Activated naive CD4-positive, alpha-beta T cell treated with anti-CD3 and anti-CD28 coated beads, Interleukin-2, amount 10 ng/mL, durations not matched to agents 7 days and 5 days (primary cell): ENCODE data around the gene PEX10.
A peak's percentile ranks its signal among the peaks of the same experiment; 100 is the strongest.

ENCODE experiments used
- CTCF ChIA-PET: fragments of 350-600 bp; sonication (Branson Sonifier 250); formaldehyde crosslinking; loops from one replicate; lab custom pipeline; 2021; ENCODE audit warnings: antibody characterized with exemption; lab: Charles Lee
- DNase-seq: peaks from one replicate; pipeline ENCODE4 v3.0.0-alpha.2; 2020
- H3K27ac Mint-ChIP-seq: one replicate; pipeline ENCODE4 v1.8.0; 2021; ENCODE audit warnings: mild to moderate bottlenecking, moderate library complexity, mixed read lengths
- H3K27me3 Mint-ChIP-seq: one replicate; pipeline ENCODE4 v1.8.0; 2021; ENCODE audit warnings: mild to moderate bottlenecking, mixed read lengths
- H3K36me3 Mint-ChIP-seq: one replicate; pipeline ENCODE4 v1.8.0; 2021; ENCODE audit warnings: mixed read lengths
- H3K4me1 Mint-ChIP-seq: one replicate; pipeline ENCODE4 v1.8.0; 2021; ENCODE audit warnings: mixed read lengths
- H3K4me3 Mint-ChIP-seq: one replicate; pipeline ENCODE4 v1.8.0; 2021; ENCODE audit warnings: mild to moderate bottlenecking, moderate library complexity, mixed read lengths
- H3K9me3 Mint-ChIP-seq: one replicate; pipeline ENCODE4 v1.8.0; 2021; ENCODE audit warnings: mixed read lengths

The PEX10 gene

DNA sequence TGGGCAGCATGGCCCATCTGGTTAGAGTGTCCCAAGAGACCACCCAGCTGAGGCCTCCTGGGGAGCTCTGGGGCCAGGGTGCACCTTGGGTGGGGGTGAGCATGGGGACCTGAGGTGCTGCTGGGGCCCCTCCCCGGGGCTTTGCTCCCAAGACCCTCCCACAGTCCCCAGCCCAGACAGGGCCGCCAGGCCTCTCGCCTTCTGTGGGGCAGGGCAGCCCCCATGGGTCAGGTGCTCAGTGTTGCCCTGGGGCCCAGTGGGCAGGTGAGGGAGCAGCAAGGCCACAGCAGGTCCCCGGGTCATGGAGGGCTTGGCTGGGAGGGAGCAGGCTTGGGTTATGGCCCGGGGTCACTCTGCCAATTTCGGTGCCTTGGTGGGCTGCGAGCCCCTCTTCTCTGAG lies 24.5 kb upstream of the PEX10 start:
- DNase-seq: no peak
- Mint-ChIP-seq H3K4me3 (no peak overlapping the region), H3K9me3 (no peaks in the 10 kb centered on the region), H3K36me3 (no peaks in the 10 kb centered on the region), H3K27ac (no peak overlapping the region), H3K4me1 (no peaks in the 10 kb centered on the region), H3K27me3 (peaks cover 29% of the 10 kb centered on the region)
- CTCF ChIA-PET: no interaction called here

DNA sequence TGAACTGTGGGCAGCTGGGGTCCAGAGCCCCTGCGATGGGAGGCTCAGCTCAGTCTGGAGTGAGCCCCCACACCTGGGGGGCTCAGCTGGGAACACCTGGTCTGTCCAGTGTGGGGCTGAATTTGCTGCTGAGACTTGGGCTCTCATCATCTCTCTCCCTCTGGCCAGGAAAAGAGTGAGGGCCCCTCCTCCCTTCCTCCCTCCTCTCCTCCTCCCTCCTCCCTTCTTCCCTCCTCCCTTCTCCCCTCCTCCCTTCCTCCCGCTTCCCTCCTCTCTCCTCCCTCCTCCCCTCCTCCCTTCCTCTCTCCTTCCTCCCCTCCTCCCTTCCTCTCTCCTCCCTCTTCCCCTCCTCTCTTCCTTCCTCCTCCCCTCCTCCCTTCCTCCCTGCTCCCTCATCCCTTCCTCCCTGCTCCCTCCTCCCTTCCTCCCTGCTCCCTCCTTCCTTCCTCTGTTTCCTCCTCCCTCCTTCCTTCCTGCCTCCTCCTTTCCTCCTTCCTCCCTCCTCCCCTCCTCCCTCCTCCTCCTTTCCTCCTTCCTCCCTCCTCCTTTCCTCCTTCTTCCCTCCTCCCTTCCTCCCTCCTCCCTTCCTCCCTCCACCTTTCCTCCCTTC lies 23.5 kb upstream of the PEX10 start:
- no peak overlapping the region for H3K4me3 Mint-ChIP-seq
- no peak for DNase-seq
- no peaks in the 10 kb centered on the region for H3K9me3 Mint-ChIP-seq
- no peak overlapping the region for H3K27ac Mint-ChIP-seq
- peaks cover 19% of the 10 kb centered on the region for H3K27me3 Mint-ChIP-seq
- no peaks in the 10 kb centered on the region for H3K4me1 Mint-ChIP-seq
- H3K36me3 Mint-ChIP-seq: no peaks in the 10 kb centered on the region
- CTCF ChIA-PET: interaction anchor here (0.7 kb wide), 1 partner anchor 125 kb away, joined by 4 read pairs; no protein-coding TSS in a partner anchor

DNA sequence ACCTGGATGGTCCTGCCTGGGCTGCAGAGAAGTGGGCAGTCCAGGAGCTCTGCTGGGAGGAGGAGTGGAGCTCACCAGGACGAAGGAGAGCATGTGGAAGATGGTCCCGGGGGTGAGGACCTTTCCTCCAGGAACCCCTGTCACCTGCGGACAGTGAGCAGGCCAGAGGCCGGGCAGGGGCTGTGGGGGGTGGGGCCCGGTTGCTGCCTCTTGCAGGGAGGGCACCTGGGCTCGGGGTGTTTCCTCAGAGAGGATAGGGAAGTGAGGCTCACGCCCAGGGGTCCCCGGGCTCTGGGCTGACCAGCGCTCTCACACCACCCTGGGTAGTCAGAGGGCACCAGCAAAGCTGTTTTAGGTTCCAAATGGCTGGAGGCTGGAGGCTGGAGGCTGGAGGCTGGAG lies 22.7 kb upstream of the PEX10 start:
- H3K4me1 Mint-ChIP-seq: no peaks in the 10 kb centered on the region
- H3K4me3 Mint-ChIP-seq: no peak overlapping the region
- no peak for DNase-seq
- CTCF ChIA-PET: interaction anchor here (0.7 kb wide), 1 partner anchor 125 kb away, joined by 4 read pairs; no protein-coding TSS in a partner anchor
- H3K36me3 Mint-ChIP-seq: no peaks in the 10 kb centered on the region
- peak overlapping the region; percentile 80 for H3K27ac Mint-ChIP-seq
- peaks cover 26% of the 10 kb centered on the region for H3K27me3 Mint-ChIP-seq
- peaks cover 2% of the 10 kb centered on the region for H3K9me3 Mint-ChIP-seq

DNA sequence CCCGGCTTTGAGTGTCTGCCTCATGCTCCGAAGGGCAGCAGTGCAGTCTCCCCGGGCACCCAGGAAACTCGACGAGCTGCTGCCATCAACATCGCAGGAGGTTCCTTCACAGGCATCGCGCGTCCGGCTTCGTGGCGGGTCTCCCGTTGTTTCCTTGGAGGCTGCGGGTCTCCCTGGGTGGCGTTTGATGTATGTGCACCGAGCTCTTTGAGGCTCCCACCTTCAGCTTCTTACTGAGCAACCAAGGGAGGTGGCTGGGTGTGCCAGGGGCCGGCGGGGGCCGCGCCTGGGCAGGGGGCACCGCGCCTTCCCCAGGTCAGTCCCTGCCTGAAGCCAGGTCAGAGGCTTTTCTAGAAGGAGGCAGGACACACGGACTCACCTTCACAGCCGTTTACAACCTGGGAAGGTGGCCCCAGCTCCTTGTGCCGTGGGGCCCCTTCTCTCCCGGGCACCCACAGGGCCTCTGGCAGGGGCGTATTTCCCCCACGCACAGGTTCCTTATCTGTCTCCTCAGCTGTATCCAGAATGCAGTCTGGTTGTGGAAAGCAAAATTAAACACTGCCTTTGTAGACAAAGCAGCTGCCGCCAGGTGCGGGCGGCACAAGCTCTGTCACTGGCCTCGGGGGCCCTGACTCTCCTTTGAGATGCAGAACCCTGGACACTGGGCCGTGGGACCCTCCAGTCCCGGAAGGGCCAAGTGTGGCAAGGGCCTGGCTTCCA lies 21.7 kb upstream of the PEX10 start:
- peaks cover 5% of the 10 kb centered on the region for H3K9me3 Mint-ChIP-seq
- H3K4me1 Mint-ChIP-seq: no peaks in the 10 kb centered on the region
- no peaks in the 10 kb centered on the region for H3K36me3 Mint-ChIP-seq
- no peak overlapping the region for H3K4me3 Mint-ChIP-seq
- no peak for DNase-seq
- CTCF ChIA-PET: no interaction called here
- peaks cover 29% of the 10 kb centered on the region for H3K27me3 Mint-ChIP-seq
- no peak overlapping the region for H3K27ac Mint-ChIP-seq

DNA sequence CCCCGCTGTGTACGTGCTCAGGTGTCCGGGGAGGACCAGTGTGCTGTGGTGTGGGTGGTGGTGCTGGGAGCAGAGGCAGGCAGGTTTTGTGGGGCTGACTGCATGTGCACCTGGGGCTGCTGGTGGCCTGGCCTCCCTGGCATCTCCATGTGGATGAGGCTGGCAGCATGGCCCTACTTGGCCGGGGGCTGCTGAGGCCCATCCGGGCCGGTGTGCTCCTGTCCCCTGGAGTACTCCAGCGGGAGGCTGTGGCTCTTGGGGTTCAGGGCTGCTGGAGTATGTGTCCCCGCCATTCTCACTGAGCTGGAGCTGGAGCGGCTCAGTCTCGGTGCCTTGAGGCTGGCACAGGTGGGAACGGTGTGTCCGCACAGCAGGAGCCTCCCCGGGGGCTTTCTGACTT lies 20.8 kb upstream of the PEX10 start:
- H3K27me3 Mint-ChIP-seq: peaks cover 29% of the 10 kb centered on the region
- H3K4me3 Mint-ChIP-seq: no peak overlapping the region
- H3K27ac Mint-ChIP-seq: no peak overlapping the region
- CTCF ChIA-PET: no interaction called here
- DNase-seq: no peak
- H3K9me3 Mint-ChIP-seq: peaks cover 5% of the 10 kb centered on the region
- no peaks in the 10 kb centered on the region for H3K36me3 Mint-ChIP-seq
- no peaks in the 10 kb centered on the region for H3K4me1 Mint-ChIP-seq

DNA sequence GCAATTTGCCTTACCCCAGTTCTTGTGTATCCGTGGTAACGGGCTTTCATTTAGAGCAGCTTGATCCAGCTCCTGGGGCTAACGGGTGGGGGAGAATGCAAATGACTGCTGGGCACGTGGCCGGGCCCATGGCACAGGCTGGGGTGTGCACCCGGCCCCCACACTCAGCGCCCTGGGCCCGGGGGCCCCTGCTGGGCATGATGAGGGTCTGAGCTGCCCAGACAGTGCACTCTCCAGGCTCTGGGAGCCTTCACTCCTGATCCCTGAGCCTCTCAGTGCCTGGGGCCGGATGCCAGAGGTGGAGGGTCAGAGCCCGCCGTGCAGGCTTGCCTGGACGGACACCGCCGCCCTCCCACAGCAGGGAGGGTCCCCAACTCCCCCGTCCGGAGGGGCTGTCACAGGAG lies 20.1 kb upstream of the PEX10 start:
- CTCF ChIA-PET: no interaction called here
- Mint-ChIP-seq H3K4me1 (no peaks in the 10 kb centered on the region), H3K36me3 (no peaks in the 10 kb centered on the region), H3K4me3 (no peak overlapping the region), H3K9me3 (peaks cover 5% of the 10 kb centered on the region), H3K27me3 (peaks cover 28% of the 10 kb centered on the region), H3K27ac (no peak overlapping the region)
- DNase-seq: no peak

DNA sequence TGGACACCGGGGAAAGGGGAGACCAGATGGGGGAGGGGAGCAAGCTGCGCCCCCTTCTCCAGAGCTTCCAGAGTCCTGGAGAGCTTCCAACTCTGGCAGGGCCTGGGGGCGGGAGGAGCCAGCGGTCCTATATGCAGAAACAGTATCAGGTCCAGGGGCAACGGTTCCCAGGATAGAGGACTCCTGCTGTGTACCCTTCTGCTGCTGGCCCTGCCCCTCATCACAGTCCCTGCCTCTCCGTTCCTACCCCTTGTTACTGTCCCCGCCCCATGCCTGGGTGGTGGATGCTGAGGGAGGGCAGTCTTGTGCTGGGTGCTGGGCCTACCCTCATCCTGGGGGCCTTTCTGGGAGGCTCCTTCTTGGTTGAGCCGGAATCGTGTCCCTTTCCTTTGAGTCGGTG lies 19.2 kb upstream of the PEX10 start:
- Mint-ChIP-seq H3K27me3 (peaks cover 25% of the 10 kb centered on the region), H3K36me3 (no peaks in the 10 kb centered on the region), H3K4me3 (no peak overlapping the region), H3K9me3 (peaks cover 5% of the 10 kb centered on the region), H3K27ac (no peak overlapping the region), H3K4me1 (no peaks in the 10 kb centered on the region)
- DNase-seq: no peak
- CTCF ChIA-PET: no interaction called here

DNA sequence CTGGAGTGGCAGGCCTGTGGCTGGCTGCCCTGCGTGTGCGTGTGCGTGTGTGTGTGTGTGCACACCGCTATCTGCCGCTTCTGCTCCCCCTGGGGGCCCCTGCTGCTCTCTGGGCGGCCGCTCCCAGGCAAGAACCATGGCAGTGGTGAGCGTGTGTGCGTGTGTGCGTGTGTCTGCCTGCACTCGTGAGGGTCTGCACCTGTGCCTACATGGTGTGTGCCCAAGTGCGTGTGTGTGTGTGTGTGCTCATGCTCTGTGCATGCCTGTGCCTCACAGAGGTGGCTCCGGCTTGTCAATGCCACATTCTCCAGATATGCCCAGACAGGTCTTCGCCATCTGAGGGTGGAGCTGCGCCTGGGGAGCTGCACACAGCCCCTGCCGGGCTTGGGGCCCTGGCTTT lies 18.7 kb upstream of the PEX10 start:
- Mint-ChIP-seq H3K27me3 (peaks cover 25% of the 10 kb centered on the region), H3K36me3 (no peaks in the 10 kb centered on the region), H3K27ac (no peak overlapping the region), H3K9me3 (peaks cover 5% of the 10 kb centered on the region), H3K4me1 (no peaks in the 10 kb centered on the region), H3K4me3 (no peak overlapping the region)
- no peak for DNase-seq
- CTCF ChIA-PET: interaction anchor here (1.2 kb wide), 1 partner anchor 15 kb away, joined by 3 read pairs; no protein-coding TSS in a partner anchor

DNA sequence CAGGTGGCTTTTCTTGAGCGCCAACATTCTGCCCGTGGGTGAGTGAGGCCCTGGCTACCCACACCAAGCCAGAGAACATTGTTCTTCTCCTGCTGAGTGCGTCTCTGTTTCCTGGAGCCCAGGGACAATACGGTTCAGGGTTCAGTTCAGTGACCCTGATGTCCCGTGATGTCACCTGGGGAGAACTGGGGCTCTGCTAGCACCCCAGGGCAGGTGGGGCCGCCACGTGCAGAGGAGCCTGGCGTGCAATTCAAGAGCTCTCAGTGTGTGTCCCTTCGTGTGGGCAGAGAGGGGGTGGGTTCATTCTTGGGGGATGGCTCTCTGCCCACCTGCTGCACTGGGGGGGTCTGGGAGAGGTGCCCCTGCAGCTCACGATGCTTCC lies 18.2 kb upstream of the PEX10 start:
- no peak for DNase-seq
- no peak overlapping the region for H3K4me3 Mint-ChIP-seq
- peaks cover 25% of the 10 kb centered on the region for H3K27me3 Mint-ChIP-seq
- H3K4me1 Mint-ChIP-seq: no peaks in the 10 kb centered on the region
- peaks cover 5% of the 10 kb centered on the region for H3K9me3 Mint-ChIP-seq
- CTCF ChIA-PET: interaction anchor here (1.2 kb wide), 1 partner anchor 14 kb away, joined by 3 read pairs; no protein-coding TSS in a partner anchor
- no peaks in the 10 kb centered on the region for H3K36me3 Mint-ChIP-seq
- H3K27ac Mint-ChIP-seq: no peak overlapping the region

DNA sequence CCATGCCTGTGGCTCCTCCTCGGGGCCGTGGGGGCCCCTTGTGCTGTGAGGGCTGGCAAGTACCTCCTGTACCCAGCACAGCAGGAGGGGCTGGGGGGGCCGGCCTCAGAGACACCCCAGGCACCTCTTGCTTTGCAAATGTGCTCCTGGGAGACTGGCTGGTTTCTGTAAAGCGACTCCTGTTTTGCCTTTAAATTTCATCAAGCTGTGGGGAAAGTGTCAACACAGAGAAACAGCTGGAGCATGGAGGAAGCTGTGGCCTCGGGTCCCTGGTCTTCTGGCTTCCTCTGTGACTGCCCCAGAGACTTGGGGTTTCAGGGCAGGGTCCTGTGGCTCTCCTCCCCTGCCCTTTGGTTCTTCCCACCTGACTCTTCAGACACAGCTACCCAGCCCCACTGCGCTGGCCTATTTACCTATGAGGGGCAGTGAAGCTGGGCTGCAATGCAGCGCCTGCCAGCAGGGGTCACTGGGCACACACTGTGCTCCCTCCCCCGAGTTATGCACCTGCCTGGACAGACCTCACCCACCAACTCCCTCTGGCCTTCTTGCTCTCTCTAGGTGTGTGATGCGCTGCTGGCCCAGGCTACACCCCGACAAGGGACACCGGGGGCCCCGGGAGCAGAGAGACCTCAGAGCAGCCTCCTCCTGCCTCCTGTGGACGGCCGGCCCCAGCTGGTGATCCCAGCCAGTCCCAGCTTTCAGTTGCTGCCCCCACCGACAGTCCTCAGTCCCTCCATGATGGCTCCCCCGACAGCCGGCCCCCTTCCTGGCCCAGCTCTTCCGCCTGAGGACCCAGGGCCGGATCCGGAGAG lies 17.6 kb upstream of the PEX10 start:
- peaks cover 24% of the 10 kb centered on the region for H3K27me3 Mint-ChIP-seq
- no peak for DNase-seq
- no peaks in the 10 kb centered on the region for H3K4me1 Mint-ChIP-seq
- CTCF ChIA-PET: interaction anchor here (0.7 to 1.2 kb wide), 4 partner anchors 14 to 119 kb away, joined by 3 to 4 read pairs (median 3); no protein-coding TSS in a partner anchor
- H3K4me3 Mint-ChIP-seq: no peak overlapping the region
- H3K9me3 Mint-ChIP-seq: peaks cover 5% of the 10 kb centered on the region
- no peaks in the 10 kb centered on the region for H3K36me3 Mint-ChIP-seq
- no peak overlapping the region for H3K27ac Mint-ChIP-seq

DNA sequence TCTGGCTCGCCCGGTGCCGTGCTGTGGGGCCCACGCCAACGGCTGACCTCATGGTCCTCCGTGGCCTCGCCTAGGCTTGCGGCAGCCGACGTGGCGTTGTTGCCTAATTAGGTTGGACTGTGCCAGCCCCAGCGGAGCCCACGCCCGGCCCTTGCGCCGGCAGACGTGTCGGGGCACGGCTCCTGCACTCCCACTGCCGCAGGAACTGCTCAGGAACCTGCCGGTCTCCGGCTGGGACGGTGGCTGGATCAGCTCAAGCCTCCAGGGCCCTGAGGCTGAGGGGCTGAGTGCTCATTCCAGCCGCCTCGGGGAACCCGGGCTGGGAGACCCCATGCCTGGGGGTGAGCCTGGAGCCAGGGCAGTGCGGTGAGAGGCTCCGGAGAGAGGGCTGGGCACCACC lies 16.1 kb upstream of the PEX10 start:
- Mint-ChIP-seq H3K27ac (no peak overlapping the region), H3K4me3 (no peak overlapping the region), H3K9me3 (peaks cover 9% of the 10 kb centered on the region), H3K27me3 (peaks cover 21% of the 10 kb centered on the region), H3K36me3 (peaks cover 1% of the 10 kb centered on the region), H3K4me1 (no peaks in the 10 kb centered on the region)
- CTCF ChIA-PET: no interaction called here
- DNase-seq: no peak

DNA sequence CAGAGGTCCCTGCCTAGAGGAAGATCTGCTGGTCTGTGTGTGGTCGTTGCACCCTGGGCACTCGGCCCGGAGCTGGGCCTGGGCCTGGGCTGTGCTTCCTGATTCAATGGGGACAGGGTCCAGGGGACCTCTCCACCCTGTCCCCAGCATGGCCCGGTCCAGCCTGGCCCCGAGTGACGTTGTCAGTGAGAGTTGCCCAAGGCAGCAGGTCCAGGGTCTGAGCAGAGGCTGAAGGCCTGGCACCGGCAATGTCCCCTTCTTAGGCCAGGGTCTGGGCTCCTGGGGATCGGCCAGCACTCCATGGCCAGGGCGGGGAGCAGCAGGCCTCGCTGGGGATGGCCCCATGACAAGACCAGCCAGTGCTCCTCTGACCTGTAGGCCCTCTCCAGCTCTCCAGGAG lies 15.6 kb upstream of the PEX10 start:
- no peak overlapping the region for H3K27ac Mint-ChIP-seq
- H3K9me3 Mint-ChIP-seq: peaks cover 12% of the 10 kb centered on the region
- CTCF ChIA-PET: interaction anchor here (1.5 kb wide), 1 partner anchor 12 kb away, joined by 3 read pairs; no protein-coding TSS in a partner anchor
- no peaks in the 10 kb centered on the region for H3K4me1 Mint-ChIP-seq
- H3K4me3 Mint-ChIP-seq: no peak overlapping the region
- peaks cover 1% of the 10 kb centered on the region for H3K36me3 Mint-ChIP-seq
- DNase-seq: no peak
- H3K27me3 Mint-ChIP-seq: peaks cover 26% of the 10 kb centered on the region

DNA sequence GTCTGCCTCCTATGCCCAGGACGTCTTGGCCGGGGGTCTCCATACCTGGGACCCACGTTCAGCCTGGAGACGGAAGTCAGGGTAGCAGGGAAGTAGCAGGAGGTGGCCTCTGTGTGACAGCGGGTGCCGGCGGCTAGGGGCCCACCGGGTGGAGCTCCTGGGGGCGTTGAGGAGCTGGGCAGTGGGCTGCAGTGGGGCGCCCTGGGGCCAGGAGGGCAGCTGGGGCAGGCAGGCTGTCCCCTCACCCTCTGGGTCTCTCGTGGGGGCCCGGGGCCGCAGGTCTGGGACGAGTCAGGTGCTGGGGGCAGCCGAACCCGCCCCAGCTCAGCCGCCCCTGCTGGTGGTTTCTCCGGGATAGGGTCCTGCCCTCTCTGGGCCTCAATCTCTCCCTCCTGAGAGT lies 14.7 kb upstream of the PEX10 start:
- no peak for DNase-seq
- Mint-ChIP-seq H3K27me3 (peaks cover 33% of the 10 kb centered on the region), H3K27ac (no peak overlapping the region), H3K4me3 (no peak overlapping the region), H3K36me3 (peaks cover 1% of the 10 kb centered on the region), H3K4me1 (no peaks in the 10 kb centered on the region), H3K9me3 (peaks cover 14% of the 10 kb centered on the region)
- CTCF ChIA-PET: interaction anchor here (1.5 kb wide), 1 partner anchor 11 kb away, joined by 3 read pairs; no protein-coding TSS in a partner anchor

DNA sequence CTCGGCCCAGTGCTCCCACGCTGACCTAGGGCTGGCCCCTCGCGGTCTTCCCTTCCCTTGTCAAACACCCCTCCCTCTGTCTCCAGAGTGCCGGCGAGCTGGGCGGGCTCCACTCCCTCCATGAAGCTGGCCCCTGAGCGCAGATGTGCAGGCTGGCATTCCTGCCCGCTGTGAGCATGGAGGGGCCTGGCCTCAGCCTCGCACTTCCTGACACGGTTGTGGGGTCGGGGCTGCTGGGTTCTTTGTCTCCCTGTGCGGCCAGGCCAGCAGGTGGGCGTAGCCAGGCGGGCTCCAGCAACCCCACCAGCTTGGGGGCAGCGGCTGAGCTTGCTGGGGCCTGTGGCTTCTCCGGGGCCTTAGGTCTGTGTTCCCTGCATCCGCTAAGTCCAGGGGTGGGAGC lies 14.2 kb upstream of the PEX10 start:
- Mint-ChIP-seq H3K4me3 (no peak overlapping the region), H3K27me3 (peaks cover 33% of the 10 kb centered on the region), H3K4me1 (no peaks in the 10 kb centered on the region), H3K36me3 (peaks cover 1% of the 10 kb centered on the region), H3K9me3 (peaks cover 14% of the 10 kb centered on the region), H3K27ac (no peak overlapping the region)
- DNase-seq: no peak
- CTCF ChIA-PET: interaction anchor here (1.5 kb wide), 1 partner anchor 11 kb away, joined by 3 read pairs; no protein-coding TSS in a partner anchor
